Measurements from ENCODE around the gene FNBP1.
"Not testable (repeated sequence)": the region's sequence is repeated elsewhere in the genome, so short reads cannot be mapped to it uniquely, and the experiment has no call there.

DNA sequence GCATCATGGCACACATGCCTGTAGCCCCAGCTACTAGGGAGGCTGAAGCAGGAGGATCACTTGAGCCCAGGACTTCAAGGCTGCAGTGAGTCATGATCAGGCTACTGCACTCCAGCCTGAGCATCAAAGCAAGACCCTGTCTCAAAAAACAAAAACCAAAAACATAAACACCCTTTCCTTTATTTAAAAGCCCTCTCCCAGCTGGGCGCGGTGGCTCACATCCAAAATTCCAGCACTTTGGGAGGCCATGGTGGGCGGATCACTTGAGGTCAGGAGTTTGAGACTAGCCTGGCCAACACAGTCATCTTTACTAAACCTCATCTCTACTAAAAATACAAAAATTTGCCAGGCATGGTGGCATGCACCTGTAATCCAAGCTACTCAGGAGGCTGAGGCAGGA, 45.3 kb downstream of the FNBP1 start:
- TF ChIP-seq, protein P1, sequence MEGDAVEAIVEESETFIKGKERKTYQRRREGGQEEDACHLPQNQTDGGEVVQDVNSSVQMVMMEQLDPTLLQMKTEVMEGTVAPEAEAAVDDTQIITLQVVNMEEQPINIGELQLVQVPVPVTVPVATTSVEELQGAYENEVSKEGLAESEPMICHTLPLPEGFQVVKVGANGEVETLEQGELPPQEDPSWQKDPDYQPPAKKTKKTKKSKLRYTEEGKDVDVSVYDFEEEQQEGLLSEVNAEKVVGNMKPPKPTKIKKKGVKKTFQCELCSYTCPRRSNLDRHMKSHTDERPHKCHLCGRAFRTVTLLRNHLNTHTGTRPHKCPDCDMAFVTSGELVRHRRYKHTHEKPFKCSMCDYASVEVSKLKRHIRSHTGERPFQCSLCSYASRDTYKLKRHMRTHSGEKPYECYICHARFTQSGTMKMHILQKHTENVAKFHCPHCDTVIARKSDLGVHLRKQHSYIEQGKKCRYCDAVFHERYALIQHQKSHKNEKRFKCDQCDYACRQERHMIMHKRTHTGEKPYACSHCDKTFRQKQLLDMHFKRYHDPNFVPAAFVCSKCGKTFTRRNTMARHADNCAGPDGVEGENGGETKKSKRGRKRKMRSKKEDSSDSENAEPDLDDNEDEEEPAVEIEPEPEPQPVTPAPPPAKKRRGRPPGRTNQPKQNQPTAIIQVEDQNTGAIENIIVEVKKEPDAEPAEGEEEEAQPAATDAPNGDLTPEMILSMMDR (IDR thresholded peaks at IDR 0.05; ENCODE audit: low read depth, low read length, poor library complexity, severe bottlenecking): not testable (repeated sequence)
- TF ChIP-seq EZH2phosphoT487 (IDR thresholded peaks at IDR 0.05; ENCODE audit: borderline replicate concordance, low read length): not testable (repeated sequence)

All from DOHH2 (cell line).